OCI-LY1 (cell line): ENCODE measurements around the gene GALNT16.

ENCODE experiments used
- H2AFZ ChIP-seq: fragments of 200-600 bp; sonication (generic), shearing (Covaris generic); 2 replicates; pipeline ENCODE4 v1.6.0; 2014; ENCODE audit warnings: antibody characterized with exemption, mild to moderate bottlenecking, low read length
- H3F3A ChIP-seq: fragments of 200-600 bp; sonication (generic), shearing (Covaris generic); 2 replicates; pipeline ENCODE4 v1.6.0; 2014; ENCODE audit warnings: mild to moderate bottlenecking, antibody characterized with exemption, low read length, moderate library complexity; ENCODE audit not compliant: insufficient read depth
- H3K27ac ChIP-seq: fragments of 200-600 bp; sonication (generic); 2 replicates; pipeline ENCODE4 v1.5.1; 2014; ENCODE audit warnings: low read length, mixed run types, mild to moderate bottlenecking, low read depth; ENCODE audit not compliant: poor library complexity, severe bottlenecking
- H3K27me3 ChIP-seq: fragments of 200-600 bp; sonication (generic); 2 replicates; pipeline ENCODE4 v1.6.0; 2014; ENCODE audit warnings: antibody characterized with exemption, mild to moderate bottlenecking, low read length, moderate library complexity; ENCODE audit not compliant: insufficient read depth
- H3K36me3 ChIP-seq: fragments of 200-600 bp; sonication (generic); 2 replicates; pipeline ENCODE4 v1.6.1; 2014; ENCODE audit warnings: mild to moderate bottlenecking, antibody characterized with exemption, low read length, moderate library complexity, mixed read lengths; ENCODE audit not compliant: insufficient read depth
- H3K4me1 ChIP-seq: fragments of 200-600 bp; sonication (generic); 2 replicates; pipeline ENCODE4 v1.5.1; 2014; ENCODE audit warnings: mild to moderate bottlenecking, low read length, moderate library complexity; ENCODE audit not compliant: insufficient read depth, severe bottlenecking
- H3K4me2 ChIP-seq: fragments of 200-600 bp; sonication (generic), shearing (Covaris generic); 2 replicates; pipeline ENCODE4 v1.6.1; 2014; ENCODE audit warnings: low read length
- H3K4me3 ChIP-seq: fragments of 200-600 bp; sonication (generic); 2 replicates; pipeline ENCODE4 v1.5.1; 2014; ENCODE audit warnings: low read length, low read depth, mild to moderate bottlenecking, mixed read lengths; ENCODE audit not compliant: poor library complexity, severe bottlenecking
- H3K79me2 ChIP-seq: fragments of 200-600 bp; shearing (Covaris generic); 2 replicates; pipeline ENCODE4 v1.6.1; 2016; ENCODE audit warnings: mixed run types, low read length, mixed read lengths; ENCODE audit not compliant: insufficient read depth
- H3K9ac ChIP-seq: fragments of 200-600 bp; sonication (generic), shearing (Covaris generic); 2 replicates; pipeline ENCODE4 v1.6.1; 2014; ENCODE audit warnings: mild to moderate bottlenecking, low read length, mixed read lengths
- H3K9me2 ChIP-seq: fragments of 200-600 bp; sonication (generic), shearing (Covaris generic); 2 replicates; pipeline ENCODE4 v1.6.1; 2014; ENCODE audit warnings: low read depth, mild to moderate bottlenecking, low read length, mixed read lengths
- H3K9me3 ChIP-seq: fragments of 200-600 bp; shearing (Covaris generic); 2 replicates; pipeline ENCODE4 v1.6.1; 2014; ENCODE audit warnings: low read length, mixed read lengths
- H4K20me1 ChIP-seq: fragments of 200-600 bp; sonication (generic), shearing (Covaris generic); 2 replicates; pipeline ENCODE4 v1.6.0; 2016; ENCODE audit warnings: mild to moderate bottlenecking, low read length; ENCODE audit not compliant: insufficient read depth
- CTCF ChIP-seq: fragments of 200-600 bp; sonication (generic), shearing (Covaris generic); IDR thresholded peaks from 2 replicates; pipeline ENCODE4 v1.5.1; 2017; ENCODE audit warnings: mild to moderate bottlenecking, antibody characterized with exemption, low read length, moderate library complexity, mixed read lengths
- EZH2 ChIP-seq: fragments of 200-600 bp; sonication (generic), shearing (Covaris generic); IDR thresholded peaks from 2 replicates; pipeline ENCODE4 v1.8.0; 2017; ENCODE audit warnings: borderline replicate concordance, mixed run types, mild to moderate bottlenecking, antibody characterized with exemption, low read length, moderate library complexity, mixed read lengths

The GALNT16 gene

GRCh38 chr14:69373104-69373503 is 113.1 kb downstream of the GALNT16 start:
- TF ChIP-seq CTCF (no peak), EZH2 (no peak)

GRCh38 chr14:69374235-69374634 is 114.3 kb downstream of the GALNT16 start:
- no peaks in the 10 kb centered on the region for H3K79me2 ChIP-seq
- no peak overlapping the region for H3K4me2 ChIP-seq
- H3K4me1 ChIP-seq: no peaks in the 10 kb centered on the region
- no peaks in the 10 kb centered on the region for H3K9me2 ChIP-seq
- H3F3A ChIP-seq: no peaks in the 10 kb centered on the region
- peaks cover 43% of the 10 kb centered on the region for H3K36me3 ChIP-seq
- H3K27me3 ChIP-seq: no peaks in the 10 kb centered on the region
- no peaks in the 10 kb centered on the region for H3K9me3 ChIP-seq
- no peak overlapping the region for H3K4me3 ChIP-seq
- H4K20me1 ChIP-seq: no peaks in the 10 kb centered on the region
- H3K27ac ChIP-seq: no peak overlapping the region
- TF ChIP-seq EZH2 (no peak), CTCF (no peak)
- no peak overlapping the region for H2AFZ ChIP-seq
- H3K9ac ChIP-seq: no peak overlapping the region

More at GRCh38 chr14:69373104-69373503, 113.1 kb downstream of the GALNT16 start:
- no peaks in the 10 kb centered on the region for H3K27me3 ChIP-seq
- no peaks in the 10 kb centered on the region for H3K9me2 ChIP-seq
- no peaks in the 10 kb centered on the region for H4K20me1 ChIP-seq
- H3K4me2 ChIP-seq: no peak overlapping the region
- H3K9me3 ChIP-seq: no peaks in the 10 kb centered on the region
- no peaks in the 10 kb centered on the region for H3F3A ChIP-seq
- H3K79me2 ChIP-seq: no peaks in the 10 kb centered on the region
- no peak overlapping the region for H3K9ac ChIP-seq
- H2AFZ ChIP-seq: no peak overlapping the region
- no peak overlapping the region for H3K27ac ChIP-seq
- peaks cover 33% of the 10 kb centered on the region for H3K36me3 ChIP-seq
- H3K4me3 ChIP-seq: no peak overlapping the region
- no peaks in the 10 kb centered on the region for H3K4me1 ChIP-seq

GRCh38 chr14:69375182-69375581 is 115.2 kb downstream of the GALNT16 start:
- H3K36me3 ChIP-seq: peaks cover 53% of the 10 kb centered on the region
- no peaks in the 10 kb centered on the region for H3K27me3 ChIP-seq
- no peak overlapping the region for H3K9ac ChIP-seq
- no peak overlapping the region for H2AFZ ChIP-seq
- H3K4me2 ChIP-seq: no peak overlapping the region
- H3K4me1 ChIP-seq: no peaks in the 10 kb centered on the region
- no peaks in the 10 kb centered on the region for H3F3A ChIP-seq
- no peaks in the 10 kb centered on the region for H3K9me3 ChIP-seq
- no peak overlapping the region for H3K27ac ChIP-seq
- TF ChIP-seq EZH2 (no peak), CTCF (no peak)
- H3K4me3 ChIP-seq: no peak overlapping the region
- no peaks in the 10 kb centered on the region for H3K79me2 ChIP-seq
- no peaks in the 10 kb centered on the region for H4K20me1 ChIP-seq
- H3K9me2 ChIP-seq: no peaks in the 10 kb centered on the region
